Cerebellar cortex (tissue), 1 donor: Measurements from ENCODE around the gene JAG1.

Source experiments
- DNase-seq: peaks from one replicate; pipeline ENCODE4 v3.0.0-alpha.2; 2015; ENCODE audit warnings: low spot score

Gene JAG1

DNA sequence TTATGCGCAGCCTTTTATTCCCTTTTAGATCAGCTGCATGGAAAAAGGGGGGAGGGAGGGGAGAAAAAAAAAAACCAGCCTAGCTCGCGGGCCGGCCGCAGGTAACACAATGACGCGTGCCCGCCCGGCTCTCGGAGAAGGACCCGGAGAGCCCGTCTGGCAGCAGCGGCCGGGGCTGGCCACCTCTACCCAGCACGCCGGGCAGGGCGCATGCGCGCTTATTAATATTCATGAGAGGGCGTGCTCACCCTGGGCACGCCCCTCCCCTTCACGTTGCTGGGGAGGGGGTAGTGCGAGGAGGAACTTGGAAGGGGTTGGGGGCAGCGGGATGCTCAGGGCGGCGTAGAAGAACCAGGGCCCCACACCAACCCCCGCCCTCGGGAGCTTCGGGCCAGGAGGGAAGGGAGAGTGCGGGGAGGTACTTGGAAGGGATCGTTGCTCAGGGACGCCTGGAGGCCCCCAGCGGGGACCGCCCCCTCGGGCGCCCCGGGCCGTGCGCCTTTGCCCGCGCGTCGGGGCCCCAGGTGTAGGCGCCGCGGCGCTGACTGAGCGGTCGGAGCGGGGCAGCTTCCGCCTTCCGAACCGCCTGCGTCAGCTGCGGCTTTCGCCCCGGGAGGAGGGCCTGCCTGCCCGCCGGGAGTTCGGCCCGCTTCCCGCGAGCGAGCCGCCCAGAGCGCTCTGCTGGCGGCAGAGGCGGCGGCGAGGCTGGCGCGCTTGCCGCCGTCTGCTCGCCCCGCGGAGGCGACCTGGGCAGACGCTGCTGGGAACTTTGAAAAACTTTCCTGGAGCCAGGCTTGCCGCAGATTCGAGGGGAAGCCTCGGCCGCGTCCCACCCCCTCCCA is at the start of gene JAG1:
Gene JAG1, minus strand, starts transcription at position 158 of the 842 bp plus-strand sequence. CDS start 469 bp downstream, outside the sequence.
- DNase-seq = peak; percentile 43

GRCh38 chr20:10721976-10722375 is 48.2 kb upstream of the JAG1 start:
- no peak for DNase-seq

DNA sequence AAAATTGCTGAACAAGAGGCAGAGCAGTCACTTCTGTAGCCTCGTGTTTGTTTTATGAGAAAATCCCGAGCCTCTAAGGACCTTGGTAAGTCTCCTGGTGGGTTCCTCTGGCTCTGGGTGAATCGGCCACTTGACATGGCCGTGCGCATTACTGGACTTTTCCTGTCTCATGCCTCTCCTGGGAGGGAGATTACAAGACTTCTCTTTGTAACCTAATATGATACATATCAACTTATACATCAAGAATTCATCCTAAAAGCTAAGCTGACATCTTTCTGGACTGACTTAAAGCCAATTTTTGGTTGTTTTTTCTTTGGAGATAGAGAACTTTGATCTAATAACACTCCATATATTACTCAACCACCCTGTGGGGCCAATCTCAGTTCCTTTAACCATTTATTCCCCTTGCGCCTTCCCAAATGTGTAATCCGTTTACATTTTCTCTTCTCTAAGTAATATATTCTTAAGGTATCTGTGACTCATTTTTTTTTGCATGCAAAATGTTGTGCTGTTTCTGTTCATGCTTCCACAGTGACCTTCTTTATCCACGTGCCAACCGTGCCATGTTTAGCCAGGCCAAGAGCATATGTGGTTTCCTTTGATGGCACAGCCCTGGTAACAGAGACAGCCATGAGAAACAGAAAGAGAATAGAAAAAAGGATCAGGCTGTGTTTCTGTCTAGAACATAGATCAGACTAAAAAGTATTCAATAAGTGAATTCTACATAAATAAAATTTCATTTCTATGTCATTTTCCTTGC is 47.5 kb upstream of the JAG1 start:
- DNase-seq = no peak

DNA sequence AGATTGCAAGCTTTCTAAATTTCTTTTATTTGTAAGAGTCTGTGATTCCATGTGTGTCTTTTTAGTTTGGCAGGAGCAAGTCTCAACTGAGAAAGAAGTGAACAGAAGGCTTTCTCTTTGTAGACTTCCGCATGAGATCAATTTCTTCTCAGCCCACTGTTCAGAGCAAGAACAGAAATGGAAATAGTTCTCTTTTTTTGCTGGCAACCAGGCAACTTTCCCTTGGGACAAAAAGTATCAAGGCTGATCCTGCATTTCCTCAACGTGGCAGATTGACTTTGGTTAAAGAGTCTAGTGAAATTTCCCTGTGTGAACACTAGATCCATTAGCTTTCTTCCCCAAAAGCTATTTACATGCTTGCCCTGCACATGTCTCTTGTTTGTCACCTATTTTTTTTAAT is 46.8 kb upstream of the JAG1 start:
- no peak for DNase-seq

DNA sequence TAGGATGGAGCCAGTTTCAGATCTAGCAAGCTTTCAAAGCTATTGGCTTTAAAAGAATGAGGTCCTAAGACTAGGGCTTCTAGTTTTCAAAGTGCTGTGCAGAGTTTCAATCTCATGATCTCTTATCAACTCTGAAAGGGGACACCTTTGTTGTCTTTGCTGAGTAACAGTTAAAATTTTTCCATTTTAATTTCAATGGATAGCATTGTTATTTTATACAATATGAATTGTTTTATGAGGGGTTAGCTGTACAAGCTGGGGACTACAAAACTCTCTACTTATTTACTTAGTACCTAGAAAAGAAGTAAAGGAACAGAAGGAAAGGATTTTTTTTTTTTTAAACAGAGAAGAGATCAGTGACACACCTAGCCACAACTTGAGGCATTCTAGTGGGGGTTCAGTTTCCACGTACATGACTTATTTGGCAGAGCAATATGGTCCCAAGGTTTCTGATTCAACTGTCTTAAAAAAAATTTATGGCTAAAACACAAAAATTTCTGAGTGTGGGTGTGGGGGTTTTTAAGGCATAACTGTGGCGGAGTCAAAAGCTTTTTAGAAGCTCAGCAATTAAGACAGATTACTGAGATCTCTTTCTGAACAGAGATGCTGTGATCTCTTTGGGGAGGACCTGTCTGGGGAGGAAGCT is 46.1 kb upstream of the JAG1 start:
- no peak for DNase-seq

DNA sequence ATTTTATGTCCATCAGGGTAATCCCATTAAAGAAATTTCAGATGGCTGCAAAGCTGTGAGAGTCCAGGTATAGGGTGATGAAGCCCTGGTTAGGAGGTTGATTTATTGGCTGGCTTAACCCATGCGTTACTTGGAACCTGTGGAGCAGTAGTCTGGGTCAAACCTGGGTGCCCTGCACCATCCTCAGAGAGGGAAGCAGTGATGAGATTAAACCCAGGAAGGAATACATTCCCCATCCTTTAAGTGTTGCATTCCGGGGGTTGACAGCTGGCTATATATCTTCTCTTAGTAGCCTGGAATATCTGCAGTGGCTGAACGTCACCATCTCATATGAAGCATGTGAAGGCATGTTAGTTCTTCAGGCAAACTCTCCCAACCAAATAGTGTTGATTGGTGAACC is 44.9 kb upstream of the JAG1 start:
- no peak for DNase-seq

DNA sequence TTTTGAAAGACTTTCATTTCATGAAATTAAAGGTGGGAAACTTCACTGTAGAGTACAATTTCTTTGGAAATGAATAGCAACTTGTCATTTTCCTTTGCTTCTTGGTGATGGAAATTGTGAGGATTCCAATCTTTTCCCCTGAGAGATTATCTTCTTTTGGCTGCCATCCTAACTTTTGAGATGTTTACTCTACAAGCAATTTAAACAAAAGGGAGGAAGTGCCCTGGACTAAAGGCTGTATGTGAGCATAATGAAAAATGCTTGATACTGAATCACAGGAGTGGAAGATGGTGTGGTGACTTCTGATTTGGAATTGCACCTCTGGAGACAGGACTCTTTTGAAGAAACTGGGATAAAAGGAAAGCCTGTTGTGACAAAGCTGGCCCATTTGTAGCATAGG is 43.1 kb upstream of the JAG1 start:
- no peak for DNase-seq

DNA sequence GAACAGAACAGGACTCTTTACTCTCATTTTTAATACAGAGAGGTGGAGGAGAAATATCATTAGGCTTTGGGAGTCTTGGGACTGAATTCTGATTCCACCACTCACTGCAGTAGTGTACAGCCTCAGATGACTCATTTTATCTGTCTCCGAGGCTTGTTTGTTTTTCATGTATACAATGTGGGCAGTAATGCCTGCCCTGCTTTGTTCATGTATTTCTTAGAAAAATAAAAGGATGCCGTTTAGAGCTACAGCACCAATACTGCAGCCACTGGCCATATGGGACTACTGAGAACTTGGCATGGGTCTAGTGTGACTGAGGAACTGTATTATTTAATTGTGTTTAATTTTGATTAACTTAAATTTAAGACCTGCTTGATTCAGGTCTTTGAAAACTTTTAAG is 41.2 kb upstream of the JAG1 start:
- peak; percentile 72 for DNase-seq

DNA sequence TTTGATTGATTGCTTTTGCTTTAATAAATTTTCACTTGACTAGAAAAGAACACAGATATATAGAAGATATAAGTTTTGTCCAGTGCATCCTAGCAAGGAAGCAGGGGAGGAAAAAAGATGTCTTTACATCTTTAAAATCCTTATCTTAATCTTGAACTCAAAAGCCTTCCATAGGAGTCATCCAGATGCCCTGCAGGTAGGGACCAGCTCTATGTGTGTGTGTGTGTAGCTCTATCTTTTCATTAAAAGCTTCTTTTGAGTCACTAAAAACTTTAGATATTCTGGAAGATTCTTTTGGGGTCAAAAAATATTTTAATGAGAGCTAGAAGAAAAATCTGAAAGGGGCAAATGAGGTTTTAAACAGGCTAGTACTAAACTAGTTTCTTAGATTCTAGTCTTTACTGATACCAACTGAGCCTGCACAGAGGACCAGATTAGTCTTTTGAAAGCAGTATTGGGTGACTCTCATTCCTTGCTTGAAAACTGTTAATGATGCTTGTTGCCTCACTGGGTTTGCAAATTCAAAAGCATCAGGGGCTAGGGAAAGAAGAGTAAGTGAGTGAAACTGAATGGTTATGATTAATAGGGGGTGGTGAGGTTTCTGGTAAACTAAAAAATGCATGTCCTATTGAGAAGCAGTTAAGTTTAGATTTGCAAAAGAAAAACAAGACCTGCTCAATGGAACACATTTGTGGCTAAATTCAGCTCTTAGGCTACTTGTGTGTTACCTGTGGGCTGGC is 40.6 kb upstream of the JAG1 start:
- no peak for DNase-seq

GRCh38 chr20:10713161-10713560 is 39.4 kb upstream of the JAG1 start:
- DNase-seq = peak; percentile 17

DNA sequence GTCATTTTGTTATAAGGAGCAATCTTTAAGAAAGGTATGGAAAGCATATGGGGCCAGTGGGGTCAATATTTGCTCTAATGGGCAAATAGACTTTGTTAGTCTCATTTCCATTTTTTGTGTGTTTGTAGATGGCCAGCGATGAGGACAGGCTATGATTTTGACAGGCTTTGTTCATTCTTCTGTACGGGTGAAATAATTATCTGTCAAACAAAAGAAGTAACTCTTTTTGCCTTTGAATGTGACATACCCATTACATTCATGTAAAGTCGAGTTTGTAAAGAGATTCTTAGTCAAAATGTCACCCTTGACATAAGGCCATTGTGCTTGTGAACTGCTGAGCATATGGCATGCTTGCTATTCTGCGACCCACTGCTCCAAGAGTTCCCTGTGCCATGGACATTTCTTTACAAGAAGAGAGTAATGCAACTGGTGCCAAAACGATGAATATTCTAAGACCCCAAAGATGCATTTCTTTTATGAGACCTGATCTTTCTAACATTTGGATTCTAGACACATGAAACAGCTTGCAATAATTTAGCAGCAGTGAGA is 38.2 kb upstream of the JAG1 start:
- no peak for DNase-seq

- DNase-seq = no peak
Measured at GRCh38 chr20:10710991-10711775, 37.4 kb upstream of the JAG1 start.

DNA sequence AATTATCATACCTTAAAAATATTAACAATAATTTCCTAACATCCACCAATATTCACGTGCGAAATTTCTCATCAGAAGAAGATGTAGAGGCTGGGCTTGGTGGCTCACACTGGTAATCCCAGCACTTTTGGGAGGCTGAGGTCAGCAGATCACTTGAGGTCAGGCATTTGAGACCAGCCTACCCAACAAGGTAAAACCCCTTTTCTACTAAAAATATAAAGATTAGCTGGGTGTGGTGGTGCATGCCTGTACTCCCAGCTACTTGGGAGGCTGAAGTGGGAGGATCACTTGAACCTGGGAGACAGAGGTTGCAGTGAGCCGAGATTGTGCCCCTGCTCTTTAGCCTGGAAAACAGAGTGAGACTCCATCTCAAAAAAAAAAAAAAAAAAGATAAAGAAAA is 36.1 kb upstream of the JAG1 start:
- no peak for DNase-seq

DNA sequence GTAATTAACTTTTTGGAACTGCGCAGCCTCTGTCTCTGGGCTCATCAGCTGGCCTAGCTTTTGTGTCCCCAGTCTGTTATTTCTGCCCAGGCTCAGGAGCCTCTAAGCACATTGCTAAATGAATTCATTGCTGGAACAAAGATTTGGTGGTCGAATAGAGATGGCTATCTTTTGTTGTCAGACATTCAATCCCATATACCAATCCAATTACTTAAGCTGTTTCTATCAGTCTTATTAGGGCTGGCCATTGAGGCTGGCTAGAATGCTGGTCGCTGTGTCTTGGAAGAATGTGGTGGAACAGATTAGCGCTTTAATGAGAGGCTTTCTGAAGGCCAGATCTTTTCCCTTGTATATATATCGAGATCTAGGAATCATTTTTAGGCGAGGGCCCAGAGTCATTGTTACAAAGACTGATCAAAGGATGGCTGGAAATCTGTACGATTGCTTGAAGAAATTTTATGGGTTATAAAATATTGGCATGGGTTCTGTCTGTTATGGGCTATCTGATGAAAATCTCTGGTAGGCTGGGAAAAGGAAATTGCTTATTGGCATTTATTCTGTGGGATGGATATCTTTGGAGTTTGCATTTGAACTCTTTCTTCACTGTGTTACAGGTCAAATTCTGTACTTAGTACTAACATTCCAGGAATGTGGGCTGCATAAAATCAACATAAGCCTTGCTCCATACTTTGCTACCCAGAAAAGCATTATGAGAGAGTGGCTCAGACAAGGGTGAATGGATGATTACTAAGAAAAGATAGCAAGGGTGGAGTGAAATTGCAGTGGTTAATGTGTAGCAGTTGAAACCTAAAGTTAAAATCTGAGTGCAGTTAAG is 34.8 kb upstream of the JAG1 start:
- no peak for DNase-seq

GRCh38 chr20:10707791-10708190 is 34.0 kb upstream of the JAG1 start:
- DNase-seq = no peak

GRCh38 chr20:10707068-10707467 is 33.3 kb upstream of the JAG1 start:
- DNase-seq = no peak

DNA sequence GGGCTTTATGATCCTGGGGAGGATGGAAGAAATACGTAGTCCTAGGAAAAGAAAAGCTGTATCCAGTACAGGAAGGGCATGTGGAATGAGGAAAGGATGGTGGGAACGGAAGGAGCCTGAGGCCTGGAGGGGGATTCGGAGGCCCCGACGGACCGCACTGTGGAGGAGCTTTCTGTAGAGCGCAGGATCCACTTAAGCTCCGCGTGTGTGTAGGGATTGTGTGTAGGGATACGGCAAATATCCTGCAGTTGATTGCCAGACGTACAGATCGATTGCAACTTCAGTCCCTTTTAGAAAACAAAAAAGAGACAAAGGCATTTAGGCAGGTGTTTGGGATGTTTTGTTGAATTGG is 32.6 kb upstream of the JAG1 start:
- no peak for DNase-seq

GRCh38 chr20:10705801-10706459 is 32.1 kb upstream of the JAG1 start:
- DNase-seq = no peak

DNA sequence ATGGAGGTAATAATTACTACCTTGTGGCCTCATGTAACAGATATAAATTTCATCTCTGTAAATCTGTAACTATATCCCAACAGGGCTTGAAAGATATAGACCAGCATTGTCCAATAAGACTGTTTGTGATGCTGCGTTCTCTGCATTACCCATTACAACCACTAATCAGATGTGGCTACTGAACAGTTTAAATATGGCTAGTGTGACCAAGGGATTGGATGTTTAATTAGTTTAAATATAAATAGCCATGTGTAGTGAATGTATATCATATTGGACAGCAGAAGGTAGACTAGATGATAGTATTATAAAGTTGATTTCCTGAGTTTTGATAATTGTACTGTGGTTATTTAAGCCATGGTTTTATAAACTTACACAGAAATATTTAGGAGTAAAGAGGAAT is 27.8 kb upstream of the JAG1 start:
- DNase-seq = no peak

GRCh38 chr20:10699941-10700340 is 26.1 kb upstream of the JAG1 start:
- DNase-seq = no peak
